AG09309 (cell line): Measurements from ENCODE around the gene METTL15.
"Not testable (repeated sequence)": the region's sequence is repeated elsewhere in the genome, so short reads cannot be mapped to it uniquely, and the experiment has no call there.

Source experiments
- DNase-seq: peaks from one replicate; pipeline ENCODE4 v3.0.0-alpha.2; 2010; ENCODE audit warnings: low read depth
- H3K4me3 ChIP-seq: 2 replicates; pipeline ENCODE4 v1.5.1; 2011; ENCODE audit warnings: mild to moderate bottlenecking, low read depth, low read length, moderate library complexity; ENCODE audit not compliant: control insufficient read depth
- CTCF ChIP-seq: IDR thresholded peaks from 2 replicates; pipeline ENCODE4 v1.5.1; 2011; ENCODE audit warnings: mild to moderate bottlenecking, low read depth, low read length, inconsistent platforms; ENCODE audit not compliant: insufficient read depth, control insufficient read depth; ENCODE audit errors: missing control alignments

Gene METTL15

GRCh38 chr11:28346721-28347120 is 238.5 kb downstream of the METTL15 start:
- no peak for TF ChIP-seq CTCF
- no peak overlapping the region for H3K4me3 ChIP-seq
- no peak for DNase-seq

- H3K4me3 ChIP-seq: no peak overlapping the region
- TF ChIP-seq CTCF: no peak
- DNase-seq: no peak
These were observed 239.2 kb downstream of the METTL15 start for GRCh38 chr11:28347371-28347770.

GRCh38 chr11:28350216-28350615 is 242.0 kb downstream of the METTL15 start:
- no peak for DNase-seq
- H3K4me3 ChIP-seq: no peak overlapping the region
- no peak for TF ChIP-seq CTCF

- no peak for TF ChIP-seq CTCF
- DNase-seq: no peak
These were observed 245.8 kb downstream of the METTL15 start for GRCh38 chr11:28353991-28354390.

GRCh38 chr11:28366549-28367346 is 258.6 kb downstream of the METTL15 start:
- no peak overlapping the region for H3K4me3 ChIP-seq
- no peak for DNase-seq
- TF ChIP-seq CTCF: no peak

More at GRCh38 chr11:28353991-28354390, 245.8 kb downstream of the METTL15 start:
- H3K4me3 ChIP-seq: no peak overlapping the region

GRCh38 chr11:28378095-28378494 is 269.9 kb downstream of the METTL15 start:
- H3K4me3 ChIP-seq, DNase-seq: not testable (repeated sequence)
